Activated CD8-positive, alpha-beta T cell treated with anti-CD3 and anti-CD28 coated beads for 36 hours (primary cell): ENCODE data around the gene CDH8. TPM values are rescaled to one million over a fixed set of nuclear protein-coding genes. Genes with fewer than 3 reads are reported as not detected.

Experiments
- ATAC-seq: fragments of 200-7000 bp; cut with Tn5 transposase; one replicate; pipeline ENCODE4 v1.10.0; 2021; ENCODE audit warnings: mild to moderate bottlenecking, moderate library complexity
- CTCF ChIA-PET: fragments of 350-600 bp; sonication (Branson Sonifier 250); formaldehyde crosslinking; loops from one replicate; lab custom pipeline; 2021; ENCODE audit warnings: antibody characterized with exemption; lab: Charles Lee
- POLR2A ChIA-PET: fragments of 350-600 bp; sonication (Branson Sonifier 250); formaldehyde crosslinking; loops from one replicate; lab custom pipeline; 2021; ENCODE audit warnings: antibody characterized with exemption; lab: Charles Lee
- DNase-seq: peaks from one replicate; pipeline ENCODE4 v3.0.0-alpha.2; 2020
- H3K27ac Mint-ChIP-seq: one replicate; pipeline ENCODE4 v1.8.0; 2021; ENCODE audit warnings: mild to moderate bottlenecking, mixed read lengths
- H3K27me3 Mint-ChIP-seq: one replicate; pipeline ENCODE4 v1.8.0; 2021; ENCODE audit warnings: mixed read lengths
- H3K36me3 Mint-ChIP-seq: one replicate; pipeline ENCODE4 v1.8.0; 2021; ENCODE audit warnings: low read depth, mixed read lengths
- H3K4me1 Mint-ChIP-seq: one replicate; pipeline ENCODE4 v1.8.0; 2021; ENCODE audit warnings: low read depth, mixed read lengths
- H3K4me3 Mint-ChIP-seq: one replicate; pipeline ENCODE4 v1.8.0; 2021; ENCODE audit warnings: mild to moderate bottlenecking, moderate library complexity, mixed read lengths
- H3K9me3 Mint-ChIP-seq: one replicate; pipeline ENCODE4 v1.8.0; 2021; ENCODE audit warnings: mixed read lengths
- CTCF ChIP-seq: fragments of 200-600 bp; IDR thresholded peaks from one replicate; pipeline ENCODE4 v1.8.0; 2022; ENCODE audit warnings: antibody characterized with exemption, mild to moderate bottlenecking
- intact Hi-C: fragments of 100-400 bp; cut with micrococcal nuclease; formaldehyde crosslinking; loops from one replicate; pipeline ENCODE4 v1.10.0; 2022
- total RNA-seq, 2 experiments: library from RNA; stranded (reverse); gene quantifications; one replicate each; pipeline ENCODE4 v1.2.3, GENCODE V29; 2021

Gene CDH8
- total RNA-seq, 2 experiments from 2014 or later = not detected

DNA sequence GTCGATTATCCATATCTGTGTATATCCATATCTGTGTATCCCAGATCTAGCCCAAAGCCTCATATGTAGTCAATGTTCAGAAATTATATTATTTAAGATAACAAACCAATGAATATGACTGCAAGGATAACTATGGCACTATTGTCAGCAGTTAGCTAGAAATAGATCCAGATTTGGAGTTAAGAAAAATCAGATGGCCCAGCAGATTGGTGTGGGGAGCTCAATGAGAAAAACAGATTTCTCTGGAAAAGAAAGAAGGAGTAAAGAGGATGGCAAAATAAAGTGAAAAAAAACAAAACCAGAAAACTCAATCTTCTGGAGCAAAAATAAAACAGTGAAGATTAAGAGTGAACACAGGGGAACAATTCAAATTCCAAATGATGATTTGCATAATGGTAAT, 10.6 kb upstream of the CDH8 start:
- no peaks in the 10 kb centered on the region for H3K27me3 Mint-ChIP-seq
- POLR2A ChIA-PET = no interaction called here
- DNase-seq = no peak
- peaks cover 10% of the 10 kb centered on the region for H3K9me3 Mint-ChIP-seq
- no peaks in the 10 kb centered on the region for H3K36me3 Mint-ChIP-seq
- CTCF ChIA-PET = no interaction called here
- H3K27ac Mint-ChIP-seq = no peak overlapping the region
- no peak overlapping the region for H3K4me3 Mint-ChIP-seq
- ATAC-seq = no peak
- TF ChIP-seq CTCF = no peak
- no peaks in the 10 kb centered on the region for H3K4me1 Mint-ChIP-seq
- intact Hi-C loops = no loop called here

- Mint-ChIP-seq H3K27ac (no peak overlapping the region), H3K36me3 (no peaks in the 10 kb centered on the region), H3K4me1 (no peaks in the 10 kb centered on the region), H3K27me3 (peaks cover 8% of the 10 kb centered on the region), H3K9me3 (peaks cover 12% of the 10 kb centered on the region), H3K4me3 (no peak overlapping the region)
- TF ChIP-seq CTCF = no peak
- POLR2A ChIA-PET = no interaction called here
- intact Hi-C loops = no loop called here
- DNase-seq (no peak), ATAC-seq (no peak)
- CTCF ChIA-PET = no interaction called here
Measured at GRCh38 chr16:62041401-62041800, 5.2 kb upstream of the CDH8 start.

- intact Hi-C loops = no loop called here
- ATAC-seq (no peak), DNase-seq (no peak)
- TF ChIP-seq CTCF = no peak
- Mint-ChIP-seq H3K9me3 (peaks cover 5% of the 10 kb centered on the region), H3K36me3 (no peaks in the 10 kb centered on the region), H3K4me1 (no peaks in the 10 kb centered on the region), H3K27ac (no peak overlapping the region), H3K4me3 (no peak overlapping the region), H3K27me3 (peaks cover 27% of the 10 kb centered on the region)
- POLR2A ChIA-PET = no interaction called here
- CTCF ChIA-PET = no interaction called here
Measured at GRCh38 chr16:62038646-62039045, 2.4 kb upstream of the CDH8 start.

- POLR2A ChIA-PET = no interaction called here
- ATAC-seq (no peak), DNase-seq (no peak)
- Mint-ChIP-seq H3K9me3 (peaks cover 5% of the 10 kb centered on the region), H3K27me3 (peaks cover 27% of the 10 kb centered on the region), H3K4me3 (no peak overlapping the region), H3K4me1 (no peaks in the 10 kb centered on the region), H3K36me3 (no peaks in the 10 kb centered on the region), H3K27ac (no peak overlapping the region)
- no peak for TF ChIP-seq CTCF
- CTCF ChIA-PET = no interaction called here
- intact Hi-C loops = no loop called here
Measured at GRCh38 chr16:62038225-62038624, 2.0 kb upstream of the CDH8 start.

DNA sequence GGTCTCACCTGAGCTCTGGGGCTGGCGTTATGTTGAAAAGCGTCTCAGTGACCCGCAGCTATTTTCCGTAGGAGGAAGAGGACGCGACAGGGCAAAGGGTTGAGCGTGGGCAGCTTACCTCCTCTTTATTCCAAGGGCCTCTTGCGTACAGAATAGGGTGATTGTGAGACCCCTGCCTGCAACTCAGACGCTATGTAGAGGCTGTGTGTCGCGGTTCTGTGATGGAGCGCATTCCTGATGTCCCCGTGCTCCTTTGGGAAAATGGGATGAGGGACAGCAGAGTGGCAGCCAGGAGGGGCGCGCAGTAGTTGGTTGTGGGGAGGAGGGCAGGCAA, 531 bp upstream of the CDH8 start:
- H3K27me3 Mint-ChIP-seq = peaks cover 29% of the 10 kb centered on the region
- no peak for TF ChIP-seq CTCF
- no peak overlapping the region for H3K27ac Mint-ChIP-seq
- CTCF ChIA-PET = no interaction called here
- H3K9me3 Mint-ChIP-seq = peaks cover 5% of the 10 kb centered on the region
- H3K4me3 Mint-ChIP-seq = no peak overlapping the region
- POLR2A ChIA-PET = no interaction called here
- intact Hi-C loops = no loop called here
- no peak for ATAC-seq
- H3K4me1 Mint-ChIP-seq = no peaks in the 10 kb centered on the region
- no peak for DNase-seq
- H3K36me3 Mint-ChIP-seq = no peaks in the 10 kb centered on the region
